Kidney (tissue), 14 donors: ENCODE results near the gene BTBD9. TPM values are rescaled to one million over a fixed set of nuclear protein-coding genes. Genes with fewer than 3 reads are reported as not detected.

Experiments used
- DNase-seq, 5 donors: peaks; one replicate each; pipeline ENCODE4 v3.0.0-alpha.2; 2013 to 2020
- FAIRE-seq: peaks from 2 replicates; lab custom pipeline; 2012; peaks lifted over from hg19 to GRCh38; lab: Jason Lieb, UNC
- H3K27ac ChIP-seq, 2 donors: one replicate each; pipeline ENCODE4 v1.7.0; 2013; ENCODE audit warnings: low read depth in 2 of 2, low read length in 2 of 2, inconsistent platforms in 1 of 2
- H3K27me3 ChIP-seq: one replicate; pipeline ENCODE4 v1.7.1; 2013; ENCODE audit warnings: low read length, inconsistent platforms; ENCODE audit not compliant: control insufficient read depth, insufficient read depth
- H3K36me3 ChIP-seq, 3 donors: one replicate each; pipeline versions ENCODE4 v1.7.0 to v1.7.1; 2013; ENCODE audit warnings: low read length in 3 of 3, control low read depth in 1 of 3, inconsistent platforms in 1 of 3; ENCODE audit not compliant: insufficient read depth in 3 of 3, control insufficient read depth in 2 of 3
- H3K4me1 ChIP-seq, 3 donors: one replicate each; pipeline versions ENCODE4 v1.7.0 to v1.7.1; 2013; ENCODE audit warnings: low read length in 3 of 3, inconsistent platforms in 1 of 3, low read depth in 1 of 3; ENCODE audit not compliant: control insufficient read depth in 2 of 3, insufficient read depth in 2 of 3
- H3K4me3 ChIP-seq, 3 donors: one replicate each; pipeline versions ENCODE4 v1.7.0 to v1.8.1; 2013; ENCODE audit warnings: low read length in 3 of 3, control low read depth in 1 of 3, inconsistent platforms in 1 of 3
- H3K9ac ChIP-seq, 3 donors: one replicate each; pipeline versions ENCODE4 v1.7.0 to v1.7.1; 2013; ENCODE audit warnings: low read length in 3 of 3, control low read depth in 1 of 3, inconsistent platforms in 1 of 3
- H3K9me3 ChIP-seq, 3 donors: one replicate each; pipeline versions ENCODE4 v1.7.0 to v1.7.1; 2013; ENCODE audit warnings: low read length in 3 of 3, control low read depth in 1 of 3, inconsistent platforms in 1 of 3; ENCODE audit not compliant: control insufficient read depth in 2 of 3, insufficient read depth in 1 of 3
- CTCF ChIP-seq: IDR thresholded peaks from 3 replicates; pipeline ENCODE4 v1.5.1; 2012; ENCODE audit warnings: mild to moderate bottlenecking, moderate library complexity, borderline replicate concordance; ENCODE audit not compliant: insufficient read depth; ENCODE audit errors: extremely low read depth
- intact Hi-C: fragments of 100-400 bp; cut with DNase I; formaldehyde crosslinking; loops from one replicate; pipeline ENCODE4 v1.11.1; 2022
- polyA plus RNA-seq: library from polyadenylated mRNA; stranded (reverse); fragments of 350-450 nt; fragmentation: Illumina TruSeq; extraction: RNeasy Lipid Tissue Mini Kit (QIAGEN cat#74804); gene quantifications from one replicate; pipeline ENCODE4 v1.2.3, GENCODE V29; 2014; ENCODE audit warnings: low read depth, low replicate concordance; ENCODE audit not compliant: insufficient read depth
- total RNA-seq: library from RNA; stranded (reverse); fragmentation: NEBNext Ultra II Directional; extraction: Animal tissue kit (Norgen Biotek cat#: 25700); gene quantifications from one replicate; pipeline ENCODE4 v1.2.1, GENCODE V29; 2021
- donor health status: control.
- donor health status: control.
- donor health status: control.
- donor health status: control.
- donor health status: control.
- donor health status: DM: yes; HTN: yes; CAD: no.
- donor health status: Normal renal cell carcinoma (clear cell type).

Gene BTBD9
- total and polyA plus RNA-seq, 2 donors from 2014 or later = 4.2 to 29.9 TPM

- intact Hi-C loops = no loop called here
- H3K4me1 ChIP-seq = peaks cover 0 to 9% (median 0%) of the 10 kb centered on the region in 3 donors
- no peak for FAIRE-seq
Measured at GRCh38 chr6:38524436-38525145, 115.1 kb downstream of the BTBD9 start.

DNA sequence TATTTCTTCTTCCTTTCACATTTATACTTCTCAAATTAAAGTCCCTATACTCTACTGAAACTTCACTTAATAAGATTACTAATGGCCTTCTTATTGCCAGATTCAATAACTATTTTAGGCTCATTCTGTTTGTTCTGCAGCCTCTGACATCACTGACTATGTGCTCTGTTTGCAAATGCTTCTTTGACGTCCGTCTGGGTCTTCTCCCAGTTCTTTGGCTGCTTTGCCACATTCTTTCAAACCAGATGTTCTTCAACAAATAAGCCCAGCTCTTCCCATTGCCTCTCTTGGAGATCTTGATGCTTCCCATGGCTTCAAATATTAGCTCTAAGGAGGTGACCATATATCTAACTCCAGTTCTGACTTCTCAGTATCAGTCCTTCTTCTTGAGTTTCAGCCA is 117.4 kb downstream of the BTBD9 start:
- peaks cover 0 to 13% (median 0%) of the 10 kb centered on the region in 3 donors for H3K9me3 ChIP-seq
- no peak overlapping the region for H3K9ac ChIP-seq
- H3K27ac ChIP-seq = no peak overlapping the region
- DNase-seq (peak in 1 of 5 donors; percentile 81), FAIRE-seq (no peak)
- intact Hi-C loops = no loop called here
- no peak for TF ChIP-seq CTCF
- H3K27me3 ChIP-seq = no peaks in the 10 kb centered on the region
- no peak overlapping the region for H3K4me3 ChIP-seq
- H3K36me3 ChIP-seq = no peaks in the 10 kb centered on the region
- no peaks in the 10 kb centered on the region for H3K4me1 ChIP-seq

More at GRCh38 chr6:38524436-38525145, 115.1 kb downstream of the BTBD9 start:
- Histone ChIP-seq H3K27ac (no peak overlapping the region), H3K4me3 (no peak overlapping the region), H3K9me3 (peaks cover 0 to 13% (median 0%) of the 10 kb centered on the region in 3 donors), H3K27me3 (no peaks in the 10 kb centered on the region), H3K36me3 (no peaks in the 10 kb centered on the region), H3K9ac (no peak overlapping the region)
- DNase-seq = no peak
- no peak for TF ChIP-seq CTCF

DNA sequence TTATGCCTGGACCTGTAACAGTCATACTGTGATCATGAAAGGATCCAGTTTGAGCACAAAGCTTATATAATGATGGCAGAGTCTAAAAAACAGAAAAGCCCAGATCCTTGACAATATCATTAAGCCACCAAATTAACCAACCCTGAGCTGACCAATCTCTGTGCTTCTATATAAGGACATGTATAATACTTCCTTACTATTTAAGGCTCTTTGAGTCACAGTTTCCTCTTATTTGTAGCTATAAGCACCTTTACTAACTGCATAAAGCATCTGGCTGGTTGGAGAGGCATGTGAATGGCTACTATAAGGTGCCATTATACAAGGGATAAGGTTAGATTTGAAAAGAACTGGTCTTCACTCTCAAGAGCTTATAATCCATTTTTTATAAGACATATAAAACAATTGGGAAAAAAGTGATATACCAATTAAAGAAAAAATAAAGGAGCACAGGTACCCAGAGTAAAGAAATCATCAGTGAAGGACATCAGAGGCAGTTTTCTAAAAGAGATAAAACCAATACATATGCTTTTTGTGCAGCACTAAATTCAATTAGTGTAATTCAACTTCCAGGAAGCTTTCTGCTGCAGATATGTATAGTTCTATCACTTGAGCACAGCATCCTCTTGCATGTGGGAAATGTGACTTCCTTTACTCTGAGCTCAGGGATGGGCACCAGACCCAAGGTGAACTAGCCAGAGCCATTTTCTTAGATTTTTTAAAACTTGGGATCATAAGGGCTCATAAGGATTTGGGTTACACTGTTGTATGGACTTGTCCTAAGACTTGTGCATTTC is 121.0 kb downstream of the BTBD9 start:
- Histone ChIP-seq H3K9ac (no peak overlapping the region), H3K4me3 (no peak overlapping the region), H3K4me1 (peaks cover 0 to 16% (median 0%) of the 10 kb centered on the region in 3 donors), H3K9me3 (no peaks in the 10 kb centered on the region), H3K36me3 (no peaks in the 10 kb centered on the region), H3K27ac (no peak overlapping the region), H3K27me3 (no peaks in the 10 kb centered on the region)
- FAIRE-seq (no peak), DNase-seq (no peak)
- TF ChIP-seq CTCF = no peak
- intact Hi-C loops = no loop called here
